Pancreas (tissue), 10 donors: ENCODE measurements around the gene PPP1R2. TPM values are rescaled to one million over a fixed set of nuclear protein-coding genes. Genes with fewer than 3 reads are reported as not detected.
A peak's percentile ranks its signal among the peaks of the same experiment; 100 is the strongest.
"Not testable (repeated sequence)": the region's sequence is repeated elsewhere in the genome, so short reads cannot be mapped to it uniquely, and the experiment has no call there.

ENCODE experiments used
- ATAC-seq, 4 donors: fragments of 200-7000 bp; cut with Tn5 transposase; one replicate each; pipeline versions ENCODE4 v1.8.0 to v1.9.1; 2020; ENCODE audit warnings: mild to moderate bottlenecking in 4 of 4, moderate library complexity in 4 of 4
- DNase-seq, 6 donors: peaks; one replicate each; pipeline ENCODE4 v3.0.0-alpha.2; 2020
- FAIRE-seq: peaks from 2 replicates; lab custom pipeline; 2012; peaks lifted over from hg19 to GRCh38; lab: Jason Lieb, UNC
- H3K27ac ChIP-seq, 4 donors: fragments of 200-600 bp; sonication (generic); 1 replicate in 3 of 4; 2 replicates in 1 of 4; pipeline versions ENCODE4 v1.5.0 to v1.8.0; 2020
- H3K27me3 ChIP-seq, 4 donors: fragments of 200-600 bp; one replicate each; pipeline ENCODE4 v1.8.0; 2021
- H3K36me3 ChIP-seq, 3 donors: fragments of 200-600 bp; sonication (generic) in 1 of 3; one replicate each; pipeline versions ENCODE4 v1.5.0 to v1.8.0; 2020 to 2021
- H3K4me1 ChIP-seq, 3 donors: fragments of 200-600 bp; one replicate each; pipeline ENCODE4 v1.8.0; 2021
- H3K4me3 ChIP-seq, 4 donors: fragments of 200-600 bp; sonication (generic) in 2 of 4; one replicate each; pipeline versions ENCODE4 v1.5.0 to v1.8.0; 2020 to 2021
- H3K9me3 ChIP-seq, 4 donors: fragments of 200-600 bp; one replicate each; pipeline ENCODE4 v1.8.0; 2021
- CTCF ChIP-seq, 4 donors: fragments of 200-600 bp; sonication (generic) in 3 of 4; IDR thresholded peaks; one replicate each; pipeline versions ENCODE4 v1.5.0 to v1.8.0; 2021; ENCODE audit warnings: antibody characterized with exemption in 4 of 4
- WGBS, 2 donors: extraction: QIAGEN DNeasy Blood & Tissue Kit; methylation state at CpG; one replicate each; pipeline ENCODE4 v1.1.7; 2013; 5-methylcytosine and 5-hydroxymethylcytosine counted together
- intact Hi-C, 3 donors: fragments of 100-400 bp; cut with DNase I; formaldehyde crosslinking; loops; one replicate each; pipeline versions ENCODE4 v1.11.1 to v1.14.2; 2022
- polyA plus RNA-seq, 2 donors: library from polyadenylated mRNA; stranded (reverse); fragments of 200-250 nt; gene quantifications; one replicate each; pipeline ENCODE4 v1.2.3, GENCODE V29; 2013
- total RNA-seq, 6 donors: library from RNA; stranded (reverse); fragmentation: NEBNext Ultra II Directional in 4 of 6; extraction: Animal tissue kit (Norgen Biotek cat#: 25700) in 4 of 6; gene quantifications; one replicate each; pipeline versions ENCODE4 v1.2.1 to v1.2.4, GENCODE V29; 2021 to 2023
- donor health status: healthy with polysubstance abuse.
- donor health status: DM: no; HTN: no; CAD: no; lungs with moderate emphysema.
- donor health status: DM: no; HTN: no; CAD: no.
- donor health status: control.
- donor health status: control.
- donor health status: Bipolar disorder and iron deficiency.
- donor health status: DM: yes; HTN: yes; CAD: no.
- donor health status: DM: no; HTN: no; CAD: no.
- donor health status: DM: no; HTN: no; CAD: no.
- donor health status: DM: yes; HTN: yes; CAD: no.

PPP1R2 gene
- total and polyA plus RNA-seq, 8 donors: 9.5 to 26.0 (median 16.0) TPM

GRCh38 chr3:195508185-195508584, 34.9 kb downstream of the PPP1R2 start:
- TF ChIP-seq CTCF (IDR thresholded peaks at IDR 0.05): no peak
- H3K4me3 ChIP-seq: no peak overlapping the region
- ATAC-seq: peak in 1 of 4 donors; percentile 35
- FAIRE-seq: no peak
- intact Hi-C loops: no loop called here
- WGBS, 2 donors: 89 to 94% methylated on average over 1 of the region's 1 CpG
- no peaks in the 10 kb centered on the region for H3K9me3 ChIP-seq
- H3K36me3 ChIP-seq: no peaks in the 10 kb centered on the region
- no peak overlapping the region for H3K27ac ChIP-seq
- no peak for DNase-seq
- no peaks in the 10 kb centered on the region for H3K27me3 ChIP-seq
- no peaks in the 10 kb centered on the region for H3K4me1 ChIP-seq

GRCh38 chr3:195475614-195476013, 67.5 kb downstream of the PPP1R2 start:
- Histone ChIP-seq H3K27me3 (no peaks in the 10 kb centered on the region), H3K36me3 (no peaks in the 10 kb centered on the region), H3K4me1 (no peaks in the 10 kb centered on the region), H3K4me3 (no peak overlapping the region), H3K27ac (no peak overlapping the region), H3K9me3 (no peaks in the 10 kb centered on the region)
- FAIRE-seq (no peak), ATAC-seq (no peak), DNase-seq (no peak)
- intact Hi-C loops: no loop called here
- no peak for TF ChIP-seq CTCF (IDR thresholded peaks at IDR 0.05)
- 84 to 89% methylated on average over 3 of the region's 3 CpGs for WGBS, 2 donors

GRCh38 chr3:195475116-195475515, 68.0 kb downstream of the PPP1R2 start:
- intact Hi-C loops, H3K27ac ChIP-seq, H3K36me3 ChIP-seq, ATAC-seq, H3K27me3 ChIP-seq, H3K4me1 ChIP-seq, FAIRE-seq, DNase-seq, H3K9me3 ChIP-seq, H3K4me3 ChIP-seq: not testable (repeated sequence)
- 75 to 79% methylated on average over 8 of the region's 8 CpGs for WGBS, 2 donors

- no peak for FAIRE-seq
- Histone ChIP-seq H3K36me3 (no peaks in the 10 kb centered on the region), H3K27ac (no peak overlapping the region), H3K27me3 (no peaks in the 10 kb centered on the region), H3K4me1 (no peaks in the 10 kb centered on the region), H3K4me3 (no peak overlapping the region), H3K9me3 (no peaks in the 10 kb centered on the region)
- no peak for DNase-seq
- TF ChIP-seq CTCF (IDR thresholded peaks at IDR 0.05): no peak
- WGBS, 2 donors: 72 to 83% methylated on average over 4 of the region's 4 CpGs
- no peak for ATAC-seq
- intact Hi-C loops: no loop called here
These were observed 74.3 kb downstream of the PPP1R2 start for GRCh38 chr3:195468841-195469240.

- no peak overlapping the region for H3K27ac ChIP-seq
- no peaks in the 10 kb centered on the region for H3K4me1 ChIP-seq
- ATAC-seq (no peak), FAIRE-seq (no peak), DNase-seq (no peak)
- no peaks in the 10 kb centered on the region for H3K36me3 ChIP-seq
- no peaks in the 10 kb centered on the region for H3K9me3 ChIP-seq
- no peaks in the 10 kb centered on the region for H3K27me3 ChIP-seq
- no peak overlapping the region for H3K4me3 ChIP-seq
- intact Hi-C loops: no loop called here
- no peak for TF ChIP-seq CTCF (IDR thresholded peaks at IDR 0.05)
- WGBS, 2 donors: 70 to 73% methylated on average over 4 of the region's 4 CpGs
These were observed 74.7 kb downstream of the PPP1R2 start for GRCh38 chr3:195468391-195468776.
